ENCODE data around the gene TNFRSF8. TPM values are rescaled to one million over a fixed set of nuclear protein-coding genes. Genes with fewer than 3 reads are reported as not detected.

TNFRSF8 gene
- total RNA-seq, 4 donors from 2014 or later: 0.84 to 4.9 (median 1.8) TPM; not detected in 1

GRCh38 chr1:12168451-12169160, 105.5 kb downstream of the TNFRSF8 start:
- WGBS, 2 donors: 48 to 60% methylated on average over 15 to 17 of the region's 17 CpGs
- no peak for DNase-seq (ENCODE audit: low spot score in 2 of 2)

DNA sequence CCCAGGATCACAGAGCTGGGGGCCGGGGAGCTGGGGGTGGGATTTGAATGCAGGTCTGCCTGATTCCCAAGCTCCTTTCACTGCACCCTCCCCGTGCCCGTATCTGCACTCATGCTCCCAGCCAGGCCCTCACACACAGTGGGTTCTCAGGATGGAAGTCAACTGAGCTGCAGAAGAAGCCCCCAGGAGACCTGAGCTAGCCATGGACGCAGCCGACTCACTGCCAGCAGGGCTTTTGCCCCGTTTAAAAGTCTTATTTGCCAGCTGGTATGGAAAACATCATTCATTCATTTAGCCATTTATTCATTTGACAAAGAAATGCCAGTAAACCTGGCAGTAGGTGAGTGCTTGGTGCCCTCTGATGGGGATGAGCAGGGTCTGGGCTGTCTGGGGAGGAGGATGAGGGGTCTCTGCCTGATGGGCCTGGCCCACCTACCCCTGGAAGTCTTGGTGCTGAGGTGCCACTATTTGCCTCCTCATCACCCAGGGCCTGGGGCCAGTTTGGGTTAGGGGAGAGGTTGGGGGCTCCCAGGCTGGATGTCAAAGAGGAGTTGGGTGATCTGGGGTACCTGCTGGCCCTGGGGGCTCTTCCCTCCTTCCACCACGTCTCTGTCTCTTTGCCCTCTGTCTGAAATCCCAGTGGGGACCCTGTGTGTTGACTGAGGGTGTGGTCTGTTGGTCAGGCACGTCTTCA, 106.5 kb downstream of the TNFRSF8 start:
- Histone ChIP-seq H3K4me1 (peaks cover 0 to 79% (median 35%) of the 10 kb centered on the region in 4 donors), H3K4me3 (peak overlapping the region in 2 of 4 donors; percentile 66 to 69), H3K27ac (peak overlapping the region in 3 of 4 donors; percentile 49 to 96 (median 90)), H3K9me3 (no peaks in the 10 kb centered on the region), H3K27me3 (no peaks in the 10 kb centered on the region), H3K36me3 (no peaks in the 10 kb centered on the region)
- WGBS, 2 donors: 76 to 82% methylated on average over 8 of the region's 8 CpGs
- TF ChIP-seq EP300 (IDR thresholded peaks at IDR 0.05): no peak
- TF ChIP-seq CTCF (IDR thresholded peaks at IDR 0.05): no peak
- no peak for TF ChIP-seq POLR2A (IDR thresholded peaks at IDR 0.05)
- DNase-seq (ENCODE audit: low spot score in 2 of 2): no peak

More at GRCh38 chr1:12168451-12169160, 105.5 kb downstream of the TNFRSF8 start:
- Histone ChIP-seq H3K27ac (peak overlapping the region; percentile 89 to 96 (median 92)), H3K36me3 (no peaks in the 10 kb centered on the region), H3K27me3 (no peaks in the 10 kb centered on the region), H3K4me3 (peak overlapping the region; percentile 66 to 97 (median 82)), H3K9me3 (no peaks in the 10 kb centered on the region), H3K4me1 (peaks cover 0 to 69% (median 29%) of the 10 kb centered on the region in 4 donors)
- TF ChIP-seq POLR2A (IDR thresholded peaks at IDR 0.05) (no peak), EP300 (IDR thresholded peaks at IDR 0.05) (no peak), CTCF (IDR thresholded peaks at IDR 0.05) (no peak)

GRCh38 chr1:12170263-12170671, 107.2 kb downstream of the TNFRSF8 start:
- peaks cover 0 to 82% (median 42%) of the 10 kb centered on the region in 4 donors for H3K4me1 ChIP-seq
- TF ChIP-seq CTCF (IDR thresholded peaks at IDR 0.05) (no peak), EP300 (IDR thresholded peaks at IDR 0.05) (peak in 1 of 2 donors; percentile 36), POLR2A (IDR thresholded peaks at IDR 0.05) (no peak)
- peak overlapping the region in 1 of 4 donors; percentile 66 for H3K4me3 ChIP-seq
- no peak for DNase-seq (ENCODE audit: low spot score in 2 of 2)
- 63 to 71% methylated on average over 9 of the region's 9 CpGs for WGBS, 2 donors
- H3K27ac ChIP-seq: peak overlapping the region in 2 of 4 donors; percentile 49 to 90
- H3K9me3 ChIP-seq: no peaks in the 10 kb centered on the region
- no peaks in the 10 kb centered on the region for H3K36me3 ChIP-seq
- no peaks in the 10 kb centered on the region for H3K27me3 ChIP-seq

- Histone ChIP-seq H3K4me1 (peaks cover 0 to 85% (median 46%) of the 10 kb centered on the region in 4 donors), H3K9me3 (no peaks in the 10 kb centered on the region), H3K36me3 (no peaks in the 10 kb centered on the region), H3K27ac (peak overlapping the region in 3 of 4 donors; percentile 74 to 89 (median 82)), H3K4me3 (no peak overlapping the region), H3K27me3 (no peaks in the 10 kb centered on the region)
- TF ChIP-seq POLR2A (IDR thresholded peaks at IDR 0.05) (no peak), EP300 (IDR thresholded peaks at IDR 0.05) (no peak), CTCF (IDR thresholded peaks at IDR 0.05) (no peak)
- no peak for DNase-seq (ENCODE audit: low spot score in 2 of 2)
- WGBS, 2 donors: 84 to 90% methylated on average over 12 of the region's 12 CpGs
Measured at GRCh38 chr1:12171206-12172041, 108.3 kb downstream of the TNFRSF8 start.
